Left renal pelvis (tissue), 4 donors: ENCODE measurements around the gene CD109. TPM values are rescaled to one million over a fixed set of nuclear protein-coding genes. Genes with fewer than 3 reads are reported as not detected.
"Not testable (repeated sequence)": the region's sequence is repeated elsewhere in the genome, so short reads cannot be mapped to it uniquely, and the experiment has no call there.

Source experiments
- DNase-seq, 4 donors: peaks; one replicate each; pipeline ENCODE4 v3.0.0-alpha.2; 2013; ENCODE audit warnings: low read depth in 4 of 4, low spot score in 3 of 4
- polyA plus RNA-seq, 4 donors: library from polyadenylated mRNA; unstranded; fragments of 120-200 nt; gene quantifications; one replicate each; pipeline ENCODE4 v1.2.1, GENCODE V29; 2013; ENCODE audit not compliant: insufficient read length in 4 of 4

CD109 gene
- polyA plus RNA-seq, 4 donors = 11.8 to 32.7 (median 14.3) TPM

- no peak for DNase-seq
Observed at GRCh38 chr6:73722318-73723060, 26.5 kb downstream of the CD109 start.

DNA sequence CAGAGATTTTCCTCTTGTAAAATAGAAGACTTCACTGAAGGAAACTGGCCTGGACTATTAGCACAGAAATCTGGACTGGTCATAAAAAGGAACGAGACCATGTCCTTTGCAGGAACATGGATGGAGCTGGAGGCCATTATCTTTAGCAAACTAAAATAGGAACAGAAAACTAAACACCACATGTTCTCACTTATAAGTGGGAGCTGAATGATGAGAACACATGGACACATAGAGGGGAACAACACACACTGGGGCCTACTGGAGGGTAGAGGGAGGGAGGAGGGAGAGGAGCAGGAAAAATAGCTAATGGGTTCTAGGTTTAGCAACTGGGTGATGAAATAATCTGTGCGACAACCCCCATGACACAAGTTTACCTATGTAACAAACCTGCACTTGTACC lies 27.5 kb downstream of the CD109 start:
- DNase-seq = not testable (repeated sequence)

GRCh38 chr6:73724389-73724788 lies 28.4 kb downstream of the CD109 start:
- no peak for DNase-seq

- DNase-seq = not testable (repeated sequence)
Observed at GRCh38 chr6:73725192-73725591, 29.2 kb downstream of the CD109 start.

DNA sequence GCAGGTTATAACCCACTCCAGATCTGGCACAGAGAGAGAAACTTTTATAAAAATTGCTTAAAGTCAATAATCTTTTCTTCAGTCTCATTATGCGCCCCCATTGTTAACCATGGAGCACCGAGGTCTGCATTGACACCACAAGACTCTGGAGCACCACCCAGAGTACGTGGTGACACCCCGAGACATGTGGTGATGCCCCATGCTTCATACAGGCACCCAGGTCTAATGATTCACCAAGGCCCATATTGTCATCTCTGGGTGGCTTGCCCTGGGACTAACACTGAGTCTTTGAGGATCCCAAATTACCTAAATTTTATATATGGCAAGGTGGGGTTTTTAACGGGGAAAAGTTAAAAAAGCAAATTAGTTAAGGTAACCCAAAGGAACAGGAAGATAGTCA lies 31.1 kb downstream of the CD109 start:
- DNase-seq = no peak

DNA sequence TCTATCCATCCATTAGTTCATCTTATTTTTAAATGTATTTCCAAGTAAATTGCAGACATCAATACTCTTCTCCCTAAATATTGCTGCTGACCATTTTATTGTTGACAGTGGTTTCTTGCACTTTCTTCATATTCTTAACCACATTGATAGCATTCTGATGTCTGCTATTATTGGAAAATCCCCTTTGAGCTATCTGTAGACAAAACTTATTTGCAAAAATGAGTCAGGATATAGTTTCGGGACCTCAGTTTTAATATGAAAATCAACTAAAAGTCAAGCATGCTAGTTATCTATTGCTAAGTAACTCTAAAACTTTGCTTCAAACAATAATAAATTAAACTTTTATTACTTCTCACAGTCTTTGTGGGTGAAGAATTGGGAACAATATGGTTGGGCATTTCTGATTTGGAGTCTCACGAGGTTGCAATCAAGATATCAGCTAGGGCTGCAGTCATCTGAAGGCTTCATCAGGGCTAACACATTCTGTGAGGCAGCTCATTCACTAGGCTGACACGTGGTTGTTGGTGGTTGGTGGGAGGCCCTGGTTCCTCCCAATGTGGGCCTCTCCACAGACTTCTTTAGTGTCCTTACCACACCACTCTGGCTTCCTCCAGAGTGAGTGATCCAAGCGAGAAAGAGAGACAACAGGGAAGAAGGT lies 32.7 kb downstream of the CD109 start:
- DNase-seq = no peak

DNA sequence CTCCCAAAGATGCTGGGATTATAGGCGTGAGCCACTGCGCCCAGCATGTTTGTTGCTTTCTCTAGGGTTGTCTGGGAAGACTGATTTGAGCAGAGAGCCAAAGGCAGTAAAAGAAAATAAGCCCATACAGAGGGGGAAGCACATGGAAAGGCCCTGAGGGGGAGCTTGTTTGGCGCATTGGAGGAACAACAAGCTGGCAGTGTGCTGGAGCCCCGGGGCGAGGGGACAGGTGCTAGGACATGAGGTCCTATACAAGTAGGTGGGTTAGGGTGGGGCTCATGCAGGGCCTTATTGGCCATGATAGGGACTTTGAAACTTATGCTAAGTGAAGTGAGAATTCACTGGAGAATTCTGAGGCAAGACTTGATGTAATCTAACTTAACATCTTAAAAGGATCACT lies 35.3 kb downstream of the CD109 start:
- DNase-seq = no peak

GRCh38 chr6:73732845-73733675 lies 37.1 kb downstream of the CD109 start:
- peak in 3 of 4 donors; percentile 33 to 46 (median 40) for DNase-seq

DNA sequence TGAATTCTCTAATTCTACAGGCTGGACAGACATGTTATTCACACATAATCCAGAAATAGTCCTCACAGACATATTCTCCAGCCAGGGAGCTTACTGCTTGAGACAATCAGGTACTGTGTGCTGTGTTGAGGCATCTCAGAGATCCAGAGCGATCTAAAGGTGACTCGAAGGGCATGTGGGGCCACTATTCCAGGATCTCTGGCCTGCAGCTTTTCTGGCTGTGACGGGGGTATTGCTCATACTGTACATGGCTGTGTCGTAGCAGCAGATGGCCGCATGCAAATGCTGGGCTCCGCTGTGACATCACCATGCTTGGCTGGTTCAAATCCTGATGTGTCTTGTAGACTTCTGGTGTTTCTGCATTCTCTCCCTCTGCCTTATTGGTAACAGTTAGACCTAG lies 37.8 kb downstream of the CD109 start:
- no peak for DNase-seq

- no peak for DNase-seq
Observed at GRCh38 chr6:73734832-73735453, 38.9 kb downstream of the CD109 start.

GRCh38 chr6:73738367-73739028 lies 42.5 kb downstream of the CD109 start:
- no peak for DNase-seq

- DNase-seq = peak; percentile 45 to 54 (median 48)
Observed at GRCh38 chr6:73739096-73739495, 43.1 kb downstream of the CD109 start.

DNA sequence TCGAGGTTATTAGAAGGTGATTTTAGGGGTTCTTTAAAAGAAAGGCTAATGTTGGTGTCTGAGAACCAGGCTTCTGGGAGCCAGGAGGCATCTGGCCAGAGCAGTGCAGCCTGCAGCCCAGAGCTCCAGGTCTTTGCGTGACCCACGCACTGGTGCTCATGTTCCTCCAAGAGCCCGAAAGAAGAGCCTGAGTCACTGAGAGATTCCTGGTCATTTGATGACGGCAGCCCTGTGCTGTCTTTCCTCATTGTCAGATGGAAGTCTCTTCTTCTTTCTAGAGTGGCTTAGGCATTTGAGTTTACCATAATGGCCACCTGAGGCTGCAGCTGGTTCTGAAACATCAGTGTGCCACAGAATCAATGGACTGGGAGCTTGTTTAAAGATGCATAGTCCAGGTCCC lies 46.4 kb downstream of the CD109 start:
- DNase-seq = no peak

DNA sequence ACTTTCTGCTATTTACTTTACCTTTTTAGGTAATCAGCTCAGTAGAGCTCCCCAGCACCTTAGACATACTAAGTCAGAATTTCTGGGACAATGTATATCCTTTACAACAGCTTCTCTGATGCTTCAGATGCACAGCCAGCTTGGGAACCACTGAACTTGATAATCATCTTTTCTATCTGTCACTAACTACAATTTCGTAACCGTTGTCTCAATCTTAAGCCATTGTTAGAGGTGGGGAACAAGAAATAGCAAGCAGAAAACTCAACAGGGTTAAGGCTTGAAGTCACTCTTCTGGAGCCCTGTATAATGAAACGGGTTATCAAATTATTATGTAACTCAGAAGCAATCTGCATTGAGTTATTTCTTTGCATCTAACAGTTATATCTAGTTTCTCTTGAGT lies 47.1 kb downstream of the CD109 start:
- no peak for DNase-seq

DNA sequence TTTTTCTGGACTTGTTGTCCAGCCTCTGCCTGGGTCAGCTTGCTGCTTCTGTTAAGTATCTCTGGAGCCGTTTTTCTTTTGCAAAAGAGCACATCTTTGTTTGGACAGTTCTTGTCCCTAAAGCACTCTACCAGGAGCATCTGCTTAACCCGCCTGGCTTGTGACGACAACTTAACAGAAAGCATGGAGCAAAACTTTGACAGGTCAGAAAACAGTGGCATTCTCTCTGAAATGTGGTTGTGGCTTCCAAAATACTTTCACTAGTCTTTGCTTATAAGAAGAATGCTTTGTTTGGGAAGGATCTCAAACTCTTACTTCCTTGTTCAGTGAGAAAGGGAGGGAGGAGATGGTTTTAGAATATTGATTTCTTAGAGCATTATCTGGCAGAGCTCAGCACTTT lies 47.6 kb downstream of the CD109 start:
- no peak for DNase-seq

- DNase-seq = no peak
Observed at GRCh38 chr6:73746787-73747186, 50.8 kb downstream of the CD109 start.

GRCh38 chr6:73747289-73747688 lies 51.3 kb downstream of the CD109 start:
- no peak for DNase-seq

- DNase-seq = no peak
Observed at GRCh38 chr6:73752943-73753342, 56.9 kb downstream of the CD109 start.

DNA sequence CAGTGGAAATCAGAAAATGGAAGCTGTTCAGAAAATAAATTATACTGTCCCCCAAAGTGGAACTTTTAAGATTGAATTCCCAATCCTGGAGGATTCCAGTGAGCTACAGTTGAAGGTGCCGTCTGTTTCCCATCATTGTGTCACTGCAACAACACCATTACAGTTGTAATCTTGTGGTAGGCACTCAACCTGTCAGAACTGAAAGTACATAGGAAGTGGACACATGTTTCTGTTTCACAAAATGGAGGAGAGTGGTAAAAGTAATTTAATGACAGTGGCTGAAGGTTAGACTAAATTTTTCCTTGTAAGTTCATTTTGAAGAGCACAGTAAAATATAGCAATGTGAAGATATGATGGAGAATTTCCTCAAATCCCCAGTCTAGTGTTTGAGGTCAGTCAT lies 70.0 kb downstream of the CD109 start:
- DNase-seq = no peak

GRCh38 chr6:73768558-73768957 lies 72.6 kb downstream of the CD109 start:
- no peak for DNase-seq
